SK-N-SH (cell line): ENCODE measurements around the gene SLC5A8. TPM values are rescaled to one million over a fixed set of nuclear protein-coding genes. Genes with fewer than 3 reads are reported as not detected.

Source experiments
- CTCF ChIA-PET: fragments of 300-600, 350-600 bp; formaldehyde crosslinking; extraction: SDS; loops from one replicate; lab custom pipeline; 2021; lab: Yijun Ruan, JAX
- POLR2A ChIA-PET: fragments of 350-600 bp; sonication (Branson Sonifier 250); formaldehyde crosslinking; extraction: SDS; loops from one replicate; lab custom pipeline; 2020; ENCODE audit warnings: antibody characterized with exemption, inconsistent platforms; lab: Yijun Ruan, JAX
- DNase-seq: peaks from one replicate; pipeline ENCODE4 v3.0.0; 2012
- H2AFZ ChIP-seq: fragments of 200-600 bp; sonication (generic); 2 replicates; pipeline ENCODE4 v1.8.1; 2016; ENCODE audit warnings: antibody characterized with exemption, mild to moderate bottlenecking, low read depth
- H3F3A ChIP-seq: fragments of 200-600 bp; sonication (generic); replicated peaks from 2 replicates; pipeline ENCODE3; 2016; ENCODE audit warnings: antibody characterized with exemption, mild to moderate bottlenecking; ENCODE audit not compliant: insufficient read depth
- H3K27ac ChIP-seq, 2 experiments: fragments of 200-500 bp in 1 of 2; fragments of 200-600 bp in 1 of 2; sonication (Bioruptor generic) in 1 of 2; sonication (generic), shearing (Covaris generic) in 1 of 2; 2 replicates each; pipeline versions ENCODE4 v1.5.1 to v1.6.1; 2014 to 2016; ENCODE audit warnings: low read depth in 2 of 2, inconsistent platforms in 1 of 2, low read length in 1 of 2, mild to moderate bottlenecking in 1 of 2, mixed read lengths in 1 of 2
- H3K27me3 ChIP-seq: fragments of 200-600 bp; sonication (generic), shearing (Covaris generic); 2 replicates; pipeline ENCODE4 v1.6.1; 2016; ENCODE audit warnings: mixed run types; ENCODE audit not compliant: insufficient read depth
- H3K36me3 ChIP-seq, 2 experiments: fragments of 200-500 bp in 1 of 2; fragments of 200-600 bp in 1 of 2; sonication (Bioruptor generic) in 1 of 2; sonication (generic) in 1 of 2; replicated peaks in 1 of 2; 2 replicates each; pipeline versions ENCODE3 to v1.5.1; 2014 to 2016; ENCODE audit warnings: low read length in 1 of 2, mild to moderate bottlenecking in 1 of 2; ENCODE audit not compliant: insufficient read depth in 2 of 2, control insufficient read depth in 1 of 2
- H3K4me1 ChIP-seq, 2 experiments: fragments of 200-500 bp in 1 of 2; fragments of 200-600 bp in 1 of 2; sonication (Bioruptor generic) in 1 of 2; sonication (generic), shearing (Covaris generic) in 1 of 2; 2 replicates each; pipeline versions ENCODE4 v1.5.1 to v1.6.1; 2014 to 2016; ENCODE audit warnings: low read depth in 1 of 2, low read length in 1 of 2, mixed run types in 1 of 2; ENCODE audit not compliant: insufficient read depth in 2 of 2, control insufficient read depth in 1 of 2
- H3K4me2 ChIP-seq: fragments of 200-600 bp; sonication (generic), shearing (Covaris generic); 2 replicates; pipeline ENCODE4 v1.6.1; 2017; ENCODE audit warnings: mixed run types
- H3K4me3 ChIP-seq, 2 experiments: fragments of 200-500 bp in 1 of 2; fragments of 200-600 bp in 1 of 2; sonication (Bioruptor generic) in 1 of 2; sonication (generic), shearing (Covaris generic) in 1 of 2; 2 replicates each; pipeline versions ENCODE4 v1.5.1 to v1.8.1; 2014 to 2016; ENCODE audit warnings: low read depth in 2 of 2, inconsistent platforms in 1 of 2, low read length in 1 of 2, mild to moderate bottlenecking in 1 of 2, mixed read lengths in 1 of 2, moderate library complexity in 1 of 2
- H3K79me2 ChIP-seq: fragments of 200-600 bp; sonication (generic); 2 replicates; pipeline ENCODE4 v1.8.1; 2017; ENCODE audit warnings: mild to moderate bottlenecking; ENCODE audit not compliant: insufficient read depth
- H3K9ac ChIP-seq: fragments of 200-600 bp; sonication (generic); 2 replicates; pipeline ENCODE4 v1.6.1; 2017; ENCODE audit warnings: mixed run types
- H3K9me2 ChIP-seq: fragments of 200-600 bp; sonication (generic); 2 replicates; pipeline ENCODE4 v1.6.1; 2017; ENCODE audit warnings: mixed run types
- H3K9me3 ChIP-seq: fragments of 200-600 bp; sonication (generic); 2 replicates; pipeline ENCODE4 v1.6.1; 2017; ENCODE audit warnings: mixed run types, mild to moderate bottlenecking, moderate library complexity
- H4K20me1 ChIP-seq: fragments of 200-600 bp; sonication (generic); 2 replicates; pipeline ENCODE4 v1.6.1; 2017; ENCODE audit warnings: mild to moderate bottlenecking, mixed run types; ENCODE audit not compliant: insufficient read depth
- CHD2 ChIP-seq: fragments of 150-350 bp; IDR thresholded peaks from 2 replicates; pipeline ENCODE4 v1.6.1; 2018; ENCODE audit warnings: low read length; ENCODE audit not compliant: partially characterized antibody
- CTCF ChIP-seq: fragments of 200-600 bp; sonication (generic); IDR thresholded peaks from 2 replicates; pipeline ENCODE4 v1.6.1; 2017; ENCODE audit warnings: antibody characterized with exemption, mild to moderate bottlenecking, moderate library complexity
- EP300 ChIP-seq, 2 experiments: IDR thresholded peaks; 2 replicates each; pipeline versions ENCODE4 v1.4.0 to v1.6.1; 2012; ENCODE audit warnings: borderline replicate concordance in 1 of 2, low read depth in 1 of 2, low read length in 1 of 2
- EZH2phosphoT487 ChIP-seq: fragments of 200-600 bp; sonication (generic); IDR thresholded peaks from 2 replicates; pipeline ENCODE4 v1.6.1; 2017; ENCODE audit warnings: low read depth, mixed run types, mild to moderate bottlenecking, antibody characterized with exemption, moderate library complexity, borderline replicate concordance
- FOSL2 ChIP-seq: IDR thresholded peaks from 2 replicates; pipeline ENCODE4 v1.4.0; 2012; ENCODE audit warnings: low read depth, mild to moderate bottlenecking, moderate library complexity, borderline replicate concordance
- GATA2 ChIP-seq: sonication (generic); formaldehyde crosslinking; IDR thresholded peaks from 2 replicates; pipeline ENCODE4 v1.5.0; 2020; ENCODE audit warnings: mild to moderate bottlenecking, missing genetic modification reagents
- IRF3 ChIP-seq: fragments of 150-350 bp; IDR thresholded peaks from 2 replicates; pipeline ENCODE4 v1.6.1; 2016; ENCODE audit warnings: mild to moderate bottlenecking, low read depth, low read length
- JUND ChIP-seq: IDR thresholded peaks from 2 replicates; pipeline ENCODE4 v1.4.0; 2012
- MAX ChIP-seq: IDR thresholded peaks from 2 replicates; pipeline ENCODE4 v1.4.0; 2012; ENCODE audit warnings: low read depth
- MXI1 ChIP-seq: IDR thresholded peaks from 2 replicates; pipeline ENCODE4 v1.6.1; 2012; ENCODE audit warnings: mild to moderate bottlenecking, low read depth, low read length, improper control_type of control experiment
- NFIC ChIP-seq: IDR thresholded peaks from 2 replicates; pipeline ENCODE4 v1.4.0; 2012; ENCODE audit warnings: borderline replicate concordance
- PBX3 ChIP-seq: IDR thresholded peaks from 2 replicates; pipeline ENCODE4; 2012
- POLR2AphosphoS5 ChIP-seq: IDR thresholded peaks from 2 replicates; pipeline ENCODE4 v1.6.1; 2012; ENCODE audit warnings: low read depth, low read length
- RAD21 ChIP-seq: IDR thresholded peaks from 2 replicates; pipeline ENCODE4 v1.6.1; 2012; ENCODE audit warnings: mild to moderate bottlenecking, low read length
- RCOR1 ChIP-seq: fragments of 150-350 bp; IDR thresholded peaks from 2 replicates; pipeline ENCODE4 v1.6.1; 2017; ENCODE audit warnings: antibody characterized with exemption, low read length
- RFX5 ChIP-seq: IDR thresholded peaks from 2 replicates; pipeline ENCODE4 v1.6.1; 2012; ENCODE audit warnings: mild to moderate bottlenecking, improper control_type of control experiment, low read length
- SIN3A ChIP-seq: IDR thresholded peaks from 2 replicates; pipeline ENCODE4 v1.6.1; 2012; ENCODE audit warnings: low read depth, mild to moderate bottlenecking, low read length, moderate library complexity, borderline replicate concordance
- SMC3 ChIP-seq: IDR thresholded peaks from 2 replicates; pipeline ENCODE4 v1.6.1; 2012; ENCODE audit warnings: low read depth, low read length, improper control_type of control experiment
- USF1 ChIP-seq: IDR thresholded peaks from 2 replicates; pipeline ENCODE4 v1.4.0; 2012; ENCODE audit warnings: low read depth, borderline replicate concordance
- ZBTB33 ChIP-seq: IDR thresholded peaks from 2 replicates; pipeline ENCODE4 v1.4.0; 2012; ENCODE audit warnings: low read depth, borderline replicate concordance
- WGBS: methylation state at CpG from one replicate; pipeline ENCODE4 v1.1.6; 2017; ENCODE audit warnings: low lambda C conversion rate; 5-methylcytosine and 5-hydroxymethylcytosine counted together
- polyA plus RNA-seq, 3 experiments: library from polyadenylated mRNA; depleted of rRNA; stranded (reverse); fragments of >200 nt; gene quantifications; 2 replicates each; pipeline ENCODE4 v1.2.3, GENCODE V29; 2012

The SLC5A8 gene
- polyA plus RNA-seq, 1 of the 3 experiments (the other 2 are of a cell fraction): not detected

- no peak for TF ChIP-seq IRF3
- no peak for TF ChIP-seq GATA2 (CRISPR knock-in tag)
- TF ChIP-seq, all 33 proteins: peak for 0
These were observed 47.3 kb upstream of the SLC5A8 start (continued) for GRCh38 chr12:101257357-101257756.

- Histone ChIP-seq H3K36me3 (no peaks in the 10 kb centered on the region), H3K9me2 (no peaks in the 10 kb centered on the region), H3K27me3 (no peaks in the 10 kb centered on the region), H3K79me2 (no peaks in the 10 kb centered on the region), H3K4me1 (no peaks in the 10 kb centered on the region), H3K9me3 (no peaks in the 10 kb centered on the region), H3K4me3 (no peak overlapping the region), H3F3A (no peaks in the 10 kb centered on the region), H3K27ac (no peak overlapping the region), H2AFZ (no peak overlapping the region), H3K4me2 (no peak overlapping the region), H3K9ac (no peak overlapping the region), H4K20me1 (no peaks in the 10 kb centered on the region)
- TF ChIP-seq NFIC (no peak), SMC3 (no peak), JUND (no peak), EP300 (IDR thresholded peaks at IDR 0.05; ENCODE audit: borderline replicate concordance in 1 of 2, low read depth in 1 of 2, low read length in 1 of 2) (no peak), MXI1 (no peak), POLR2AphosphoS5 (no peak), FOSL2 (no peak), RCOR1 (no peak), SIN3A (no peak), RAD21 (no peak), ZBTB33 (no peak), MAX (no peak), RFX5 (no peak), PBX3 (no peak), CHD2 (no peak), EZH2phosphoT487 (no peak), USF1 (no peak), CTCF (no peak)
- ChIA-PET CTCF (no interaction called here), POLR2A (no interaction called here)
- no peak for DNase-seq
- WGBS: 15% methylated on average over 4 of the region's 4 CpGs
These were observed 46.2 kb upstream of the SLC5A8 start for GRCh38 chr12:101256266-101256665.
